ENCODE data around the gene GLB1L2. TPM values are rescaled to one million over a fixed set of nuclear protein-coding genes. Genes with fewer than 3 reads are reported as not detected.
A peak's percentile ranks its signal among the peaks of the same experiment; 100 is the strongest.
"Not testable (repeated sequence)": the region's sequence is repeated elsewhere in the genome, so short reads cannot be mapped to it uniquely, and the experiment has no call there.

GLB1L2 gene
- total RNA-seq, result 100 to 1,000 TPM in 1 of 4 donors, 10 to 100 TPM in 3; 30.8 to 108 (median 51.0) TPM
- polyA plus RNA-seq, result 10 to 100 TPM in 1 of 3 donors, 1 to 10 TPM in 2; 4.2 to 16.5 (median 6.0) TPM

- TF ChIP-seq POLR2AphosphoS5 (IDR thresholded peaks at IDR 0.05) (peak; percentile 54 to 93 (median 79)), POLR2A (IDR thresholded peaks at IDR 0.05) (peak; percentile 47 to 58), EP300 (IDR thresholded peaks at IDR 0.05) (no peak)
- DNase-seq, result peak; percentile 89
These were observed at the start of gene GLB1L2 for GRCh38 chr11:134331354-134332188. TSS of gene GLB1L2 (plus strand) at chr11:134331988. CDS start at chr11:134332062, 74 bp downstream.

GRCh38 chr11:134282121-134283045 lies 49.4 kb upstream of the GLB1L2 start:
- peaks cover 0 to 1% (median 0%) of the 10 kb centered on the region in 4 donors for H3K4me1 ChIP-seq
- no peaks in the 10 kb centered on the region for H3K9me3 ChIP-seq
- no peak for DNase-seq
- 83 to 86% methylated on average over 22 of the region's 22 CpGs for WGBS, 2 donors
- TF ChIP-seq POLR2A (IDR thresholded peaks at IDR 0.05) (no peak), POLR2AphosphoS5 (IDR thresholded peaks at IDR 0.05) (no peak), EP300 (IDR thresholded peaks at IDR 0.05) (no peak), CTCF (IDR thresholded peaks at IDR 0.05) (no peak)
- peaks cover 2 to 14% (median 11%) of the 10 kb centered on the region in 3 donors for H3K27me3 ChIP-seq
- intact Hi-C loops (cut with DNase I), result no loop called here
- H3K4me3 ChIP-seq, result no peak overlapping the region
- H3K27ac ChIP-seq, result no peak overlapping the region
- no peaks in the 10 kb centered on the region for H3K36me3 ChIP-seq

More at GRCh38 chr11:134331354-134332188, at the start of gene GLB1L2:
- Histone ChIP-seq H3K27me3 (no peaks in the 10 kb centered on the region), H3K4me1 (peaks cover 0 to 37% (median 21%) of the 10 kb centered on the region in 4 donors), H3K4me3 (peak within 1 kb of the TSS; percentile 48 to 69 (median 58)), H3K36me3 (no peaks in the 10 kb centered on the region), H3K27ac (peak within 1 kb of the TSS; percentile 68 to 77 (median 72)), H3K9me3 (no peaks in the 10 kb centered on the region)
- intact Hi-C loops (cut with DNase I), result loop anchor here (5.0 kb wide), 2 partner anchors 54 to 79 kb away; partner anchors contain the start of genes ACAD8, GLB1L3 and THYN1
- 1 to 2% methylated on average over 80 of the region's 80 CpGs for WGBS, 2 donors

GRCh38 chr11:134283461-134284230 lies 48.1 kb upstream of the GLB1L2 start:
- intact Hi-C loops (cut with DNase I), result no loop called here
- TF ChIP-seq POLR2AphosphoS5 (IDR thresholded peaks at IDR 0.05), result no peak
- TF ChIP-seq CTCF (IDR thresholded peaks at IDR 0.05), result no peak
- no peak for TF ChIP-seq POLR2A (IDR thresholded peaks at IDR 0.05)
- TF ChIP-seq EP300 (IDR thresholded peaks at IDR 0.05), result no peak
- 83 to 88% methylated on average over 16 of the region's 16 CpGs for WGBS, 2 donors
- peaks cover 0 to 2% (median 0%) of the 10 kb centered on the region in 3 donors for H3K27me3 ChIP-seq
- H3K4me1 ChIP-seq, result no peaks in the 10 kb centered on the region
- no peak for DNase-seq
- no peaks in the 10 kb centered on the region for H3K36me3 ChIP-seq
- H3K27ac ChIP-seq, result no peak overlapping the region
- no peak overlapping the region for H3K4me3 ChIP-seq
- no peaks in the 10 kb centered on the region for H3K9me3 ChIP-seq

GRCh38 chr11:134284349-134284748 lies 47.4 kb upstream of the GLB1L2 start:
- H3K27me3 ChIP-seq; H3K4me3 ChIP-seq; intact Hi-C loops (cut with DNase I); H3K4me1 ChIP-seq; DNase-seq; H3K36me3 ChIP-seq; H3K9me3 ChIP-seq; H3K27ac ChIP-seq: not testable (repeated sequence)
- 86 to 93% methylated on average over 5 of the region's 5 CpGs for WGBS, 2 donors

- H3K27ac ChIP-seq, result no peak overlapping the region
- no peaks in the 10 kb centered on the region for H3K9me3 ChIP-seq
- no peaks in the 10 kb centered on the region for H3K27me3 ChIP-seq
- intact Hi-C loops (cut with DNase I), result no loop called here
- H3K36me3 ChIP-seq, result no peaks in the 10 kb centered on the region
- no peak for DNase-seq
- TF ChIP-seq POLR2A (IDR thresholded peaks at IDR 0.05) (no peak), EP300 (IDR thresholded peaks at IDR 0.05) (no peak), POLR2AphosphoS5 (IDR thresholded peaks at IDR 0.05) (no peak), CTCF (IDR thresholded peaks at IDR 0.05) (no peak)
- H3K4me1 ChIP-seq, result no peaks in the 10 kb centered on the region
- 88 to 91% methylated on average over 12 of the region's 12 CpGs for WGBS, 2 donors
- no peak overlapping the region for H3K4me3 ChIP-seq
These were observed 44.2 kb upstream of the GLB1L2 start for GRCh38 chr11:134287561-134287960.

All from sigmoid colon (tissue), 7 donors.